ENCODE measurements around the gene ALKBH3. TPM values are rescaled to one million over a fixed set of nuclear protein-coding genes. Genes with fewer than 3 reads are reported as not detected.

Gene ALKBH3
- total RNA-seq, 4 donors from 2014 or later, result 17.4 to 38.2 (median 24.6) TPM

DNA sequence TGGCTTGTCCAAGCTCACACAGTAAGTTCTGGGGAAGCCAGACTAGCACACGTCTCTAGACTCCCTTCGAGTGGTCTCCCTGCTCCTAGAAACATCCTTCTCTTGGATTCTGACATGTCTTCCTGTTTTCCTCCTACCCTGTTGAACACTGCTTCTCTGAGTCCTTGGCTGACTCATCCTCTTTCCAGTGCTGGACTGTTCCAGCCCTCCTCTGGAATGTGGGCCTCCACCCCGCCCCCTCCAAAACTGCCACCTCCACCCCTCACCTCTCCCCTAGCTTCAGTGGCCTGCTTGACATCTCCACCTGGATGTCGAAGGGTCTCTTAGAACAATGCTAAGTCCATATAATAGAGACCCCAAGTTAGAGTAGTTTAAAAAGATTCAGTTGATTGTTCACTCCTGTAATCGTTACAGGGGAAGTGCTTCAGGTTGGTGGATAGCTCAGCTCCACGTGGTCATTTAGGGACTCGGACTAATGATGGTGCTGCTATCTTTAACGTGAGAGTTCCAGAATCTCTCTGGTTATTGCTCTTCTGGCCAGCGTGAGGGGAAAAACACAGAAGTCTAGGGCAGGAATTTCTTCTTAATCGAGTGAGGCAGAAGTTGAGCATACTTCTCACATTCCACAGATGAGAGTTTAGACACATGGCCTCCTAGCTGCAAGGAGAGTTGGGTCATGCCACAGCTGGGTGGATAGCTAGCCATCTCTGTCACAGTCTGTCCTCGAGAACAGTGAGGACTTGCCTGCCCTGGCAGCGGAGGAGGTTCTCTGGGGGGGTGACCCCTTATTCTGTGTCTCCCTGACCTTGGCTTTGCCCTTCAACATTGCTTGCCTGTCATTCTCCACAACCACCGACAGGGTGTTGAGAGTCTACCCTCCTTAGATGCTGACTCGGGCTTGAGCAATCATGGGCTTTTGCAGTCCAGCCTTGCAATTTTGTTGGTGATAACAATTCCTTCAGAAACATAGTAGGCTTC lies 57.1 kb downstream of the ALKBH3 start:
- peak overlapping the region in 3 of 4 donors; percentile 9 to 62 (median 42) for H3K27ac ChIP-seq (replicated peaks in 1 of 4)

DNA sequence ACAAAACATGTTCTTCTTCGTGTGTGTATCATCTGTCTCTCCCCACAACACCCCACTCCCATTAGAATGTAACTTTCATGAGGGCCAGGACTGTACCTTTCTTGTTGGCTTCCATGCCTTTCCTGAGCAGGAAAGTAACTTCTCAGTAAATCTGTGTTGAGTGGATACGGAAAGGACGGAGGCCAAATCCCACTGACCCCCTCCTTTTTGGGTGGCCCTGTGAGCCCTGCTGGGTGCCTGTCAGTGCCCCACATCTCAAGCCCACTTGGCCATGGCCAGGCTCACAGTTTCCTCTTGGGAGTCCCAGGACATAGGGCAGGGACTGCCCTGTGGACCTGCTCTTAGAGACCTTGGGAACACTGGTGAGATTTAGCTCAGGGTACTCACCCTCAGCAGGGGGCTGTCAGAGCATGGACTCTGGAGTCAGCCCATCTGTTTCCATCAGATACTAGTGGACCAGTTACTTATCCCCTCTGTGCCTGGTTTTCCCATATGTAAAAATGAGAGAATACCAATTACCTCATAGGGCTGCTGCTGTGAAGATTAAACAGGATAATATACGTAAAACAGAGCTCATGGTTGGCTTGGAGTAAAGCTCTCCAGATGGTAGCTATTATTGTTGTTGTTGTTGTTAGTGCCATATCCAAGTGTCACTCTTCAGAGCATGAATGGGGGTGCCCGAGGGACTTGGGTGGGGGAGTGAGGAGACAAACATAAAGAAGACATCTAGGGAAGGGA lies 60.8 kb downstream of the ALKBH3 start:
- Histone ChIP-seq H3K4me1 (peaks cover 20 to 43% (median 38%) of the 10 kb centered on the region in 4 donors), H3K27me3 (peaks cover 0 to 13% (median 0%) of the 10 kb centered on the region in 4 donors), H3K4me3 (peak overlapping the region; percentile 63 to 78 (median 75)), H3K9me3 (no peaks in the 10 kb centered on the region), H3K36me3 (no peaks in the 10 kb centered on the region), H3K27ac (replicated peaks in 1 of 4) (peak overlapping the region; percentile 86 to 93 (median 89))
- TF ChIP-seq POLR2A (IDR thresholded peaks at IDR 0.05; ENCODE audit: low read depth) (no peak), EP300 (IDR thresholded peaks at IDR 0.05) (no peak), CTCF (IDR thresholded peaks at IDR 0.05) (no peak), POLR2AphosphoS5 (IDR thresholded peaks at IDR 0.05) (no peak)
- WGBS, result 60% methylated on average over 5 of the region's 5 CpGs
- no peak for DNase-seq (ENCODE audit: extremely low spot score)
- intact Hi-C loops (cut with DNase I), result no loop called here

More for the DNA sequence above, 57.1 kb downstream of the ALKBH3 start:
- WGBS, result 68% methylated on average over 13 of the region's 14 CpGs
- no peak overlapping the region for H3K4me3 ChIP-seq
- TF ChIP-seq CTCF (IDR thresholded peaks at IDR 0.05) (no peak), EP300 (IDR thresholded peaks at IDR 0.05) (no peak), POLR2AphosphoS5 (IDR thresholded peaks at IDR 0.05) (no peak), POLR2A (IDR thresholded peaks at IDR 0.05; ENCODE audit: low read depth) (no peak)
- DNase-seq (ENCODE audit: extremely low spot score), result no peak
- no peaks in the 10 kb centered on the region for H3K9me3 ChIP-seq
- H3K36me3 ChIP-seq, result no peaks in the 10 kb centered on the region
- H3K27me3 ChIP-seq, result no peaks in the 10 kb centered on the region
- peaks cover 0 to 30% (median 26%) of the 10 kb centered on the region in 4 donors for H3K4me1 ChIP-seq
- intact Hi-C loops (cut with DNase I), result no loop called here

DNA sequence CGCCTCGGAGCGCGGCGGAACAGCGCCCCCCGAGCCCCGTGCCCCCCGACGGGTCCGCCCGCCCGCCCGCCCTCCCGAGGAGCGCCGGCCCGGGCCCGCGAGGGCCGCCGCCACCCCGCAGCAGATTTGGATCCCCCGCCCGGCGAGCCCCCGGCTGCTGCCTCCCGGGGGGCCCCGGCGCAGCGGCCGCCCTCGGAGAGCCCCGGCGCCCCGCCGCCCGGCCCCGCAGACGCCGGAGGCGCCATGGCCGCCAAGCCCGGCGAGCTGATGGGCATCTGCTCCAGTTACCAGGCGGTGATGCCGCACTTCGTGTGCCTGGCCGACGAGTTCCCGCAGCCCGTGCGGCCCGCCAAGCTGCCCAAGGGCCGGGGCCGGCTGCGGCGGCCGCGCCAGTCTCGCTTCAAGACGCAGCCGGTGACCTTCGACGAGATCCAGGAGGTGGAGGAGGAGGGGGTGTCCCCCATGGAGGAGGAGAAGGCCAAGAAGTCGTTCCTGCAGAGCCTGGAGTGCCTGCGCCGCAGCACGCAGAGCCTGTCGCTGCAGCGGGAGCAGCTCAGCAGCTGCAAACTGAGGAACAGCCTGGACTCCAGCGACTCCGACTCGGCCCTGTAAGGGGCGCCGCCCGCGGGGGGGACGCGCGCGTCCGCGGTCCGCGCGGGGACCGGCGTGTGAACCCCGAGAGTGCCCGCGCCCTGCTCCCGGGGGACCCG lies 62.2 kb downstream of the ALKBH3 start:
- Histone ChIP-seq H3K27ac (replicated peaks in 1 of 4) (peak overlapping the region; percentile 86 to 93 (median 89)), H3K27me3 (peaks cover 0 to 13% (median 0%) of the 10 kb centered on the region in 4 donors), H3K36me3 (no peaks in the 10 kb centered on the region), H3K4me1 (peaks cover 20 to 38% (median 34%) of the 10 kb centered on the region in 4 donors), H3K9me3 (no peaks in the 10 kb centered on the region), H3K4me3 (peak overlapping the region; percentile 63 to 78 (median 75))
- WGBS, result 0% methylated on average over 2 of the region's 94 CpGs
- DNase-seq (ENCODE audit: extremely low spot score), result no peak
- intact Hi-C loops (cut with DNase I), result no loop called here
- TF ChIP-seq EP300 (IDR thresholded peaks at IDR 0.05) (no peak), POLR2A (IDR thresholded peaks at IDR 0.05; ENCODE audit: low read depth) (peak; percentile 13), CTCF (IDR thresholded peaks at IDR 0.05) (no peak), POLR2AphosphoS5 (IDR thresholded peaks at IDR 0.05) (peak; percentile 3 to 11)

DNA sequence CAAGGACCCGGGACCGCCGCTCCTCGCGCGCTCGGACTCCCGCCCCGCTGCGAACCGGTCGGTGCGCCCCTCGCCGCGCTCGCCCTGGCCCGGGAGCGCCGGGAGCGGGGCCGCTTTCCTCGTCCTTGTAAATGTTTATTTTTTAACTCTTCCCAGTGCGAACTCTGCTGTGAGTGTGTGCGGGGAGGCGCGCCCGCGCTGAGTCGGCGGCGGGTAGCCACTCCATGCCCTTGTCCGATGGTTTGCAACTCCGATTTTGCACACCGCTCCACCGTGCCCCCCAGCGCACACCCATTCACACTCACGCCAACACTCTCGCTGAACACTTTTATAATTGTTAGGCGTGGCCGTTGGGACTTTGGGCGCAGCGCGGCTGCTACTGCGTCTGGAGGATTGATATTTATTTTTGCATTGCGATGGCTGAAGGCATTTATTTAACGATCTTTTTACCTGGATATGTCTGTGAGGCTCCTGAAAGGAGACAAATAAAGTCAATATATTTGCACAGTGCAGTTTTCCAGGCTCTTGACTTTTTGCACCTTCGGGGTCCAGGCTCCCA lies 62.8 kb downstream of the ALKBH3 start:
- no peak for DNase-seq (ENCODE audit: extremely low spot score)
- no peaks in the 10 kb centered on the region for H3K9me3 ChIP-seq
- under 1% methylated on average over 42 of the region's 48 CpGs for WGBS
- no peaks in the 10 kb centered on the region for H3K36me3 ChIP-seq
- intact Hi-C loops (cut with DNase I), result no loop called here
- TF ChIP-seq POLR2A (IDR thresholded peaks at IDR 0.05; ENCODE audit: low read depth) (no peak), EP300 (IDR thresholded peaks at IDR 0.05) (no peak), POLR2AphosphoS5 (IDR thresholded peaks at IDR 0.05) (no peak), CTCF (IDR thresholded peaks at IDR 0.05) (no peak)
- H3K4me1 ChIP-seq, result peaks cover 23 to 35% (median 34%) of the 10 kb centered on the region in 4 donors
- peak overlapping the region; percentile 63 to 78 (median 75) for H3K4me3 ChIP-seq
- H3K27ac ChIP-seq (replicated peaks in 1 of 4), result peak overlapping the region; percentile 86 to 93 (median 89)
- peaks cover 0 to 13% (median 0%) of the 10 kb centered on the region in 4 donors for H3K27me3 ChIP-seq

Measured in esophagus muscularis mucosa (tissue), 4 donors.